HG03432 (cell line): ENCODE results near the gene GCSAML.

Experiments
- ATAC-seq: cut with Tn5 transposase; IDR thresholded peaks from one replicate; pipeline ENCODE4 v1.9.1; 2021; ENCODE audit warnings: mild to moderate bottlenecking, moderate library complexity; ENCODE audit not compliant: unreplicated experiment

GCSAML gene

DNA sequence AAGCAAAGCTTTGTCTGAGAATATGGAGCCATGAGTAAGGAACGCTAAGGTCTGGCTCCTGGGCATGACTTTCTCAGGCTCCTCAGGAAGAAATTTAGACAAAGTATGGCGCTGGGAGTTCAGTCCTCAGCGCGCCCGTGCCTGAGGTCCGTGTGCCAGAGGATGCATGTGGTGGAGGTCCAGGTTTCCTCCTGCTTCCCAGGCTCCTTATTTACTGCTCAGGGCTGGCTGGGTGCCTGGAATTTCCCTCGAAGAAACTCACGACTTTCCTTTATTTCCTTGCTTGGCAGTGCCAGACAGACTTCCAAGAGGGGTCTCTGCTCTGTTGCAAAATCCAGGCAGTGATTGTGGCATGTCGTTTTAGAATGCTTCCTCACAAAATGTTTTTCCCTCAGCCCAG lies 13.3 kb downstream of the GCSAML start:
- no peak for ATAC-seq

DNA sequence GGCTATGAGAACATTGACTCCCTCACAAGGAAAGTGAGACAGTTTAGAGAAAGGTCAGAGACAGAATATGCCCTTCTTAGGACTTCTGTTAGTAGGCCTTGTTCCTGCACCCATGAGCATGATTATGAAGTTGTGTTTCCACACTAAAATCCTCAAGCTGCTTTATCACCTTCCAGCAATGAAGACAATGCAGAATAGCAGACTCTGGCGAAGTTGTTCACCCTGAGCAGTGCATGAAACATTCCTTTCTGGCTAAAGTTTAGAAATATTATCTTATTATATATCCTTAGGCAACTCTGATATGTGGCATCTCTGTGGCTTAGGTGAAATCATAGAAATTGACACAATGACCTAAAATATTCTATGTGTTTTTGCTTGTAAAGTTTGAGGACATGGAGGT lies 25.3 kb downstream of the GCSAML start:
- ATAC-seq, result no peak

DNA sequence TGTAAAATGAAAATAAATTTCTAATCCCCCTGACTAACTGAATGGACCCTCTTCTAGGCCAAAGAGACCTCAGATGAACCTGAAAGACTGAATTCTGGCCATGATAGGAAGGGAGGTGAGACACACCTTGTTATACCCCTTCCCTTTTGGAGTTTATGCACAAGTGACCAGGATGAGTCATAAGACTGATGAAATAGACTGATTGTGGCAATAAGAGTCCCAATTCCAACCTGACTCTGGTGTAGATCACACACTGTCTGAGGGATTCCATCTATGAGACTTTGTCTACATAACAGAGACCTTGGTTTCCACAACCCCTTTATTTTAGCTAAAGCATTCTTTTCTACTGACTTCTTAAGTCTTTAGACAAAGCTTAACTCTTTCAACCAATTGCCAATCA lies 25.7 kb downstream of the GCSAML start:
- ATAC-seq, result no peak

DNA sequence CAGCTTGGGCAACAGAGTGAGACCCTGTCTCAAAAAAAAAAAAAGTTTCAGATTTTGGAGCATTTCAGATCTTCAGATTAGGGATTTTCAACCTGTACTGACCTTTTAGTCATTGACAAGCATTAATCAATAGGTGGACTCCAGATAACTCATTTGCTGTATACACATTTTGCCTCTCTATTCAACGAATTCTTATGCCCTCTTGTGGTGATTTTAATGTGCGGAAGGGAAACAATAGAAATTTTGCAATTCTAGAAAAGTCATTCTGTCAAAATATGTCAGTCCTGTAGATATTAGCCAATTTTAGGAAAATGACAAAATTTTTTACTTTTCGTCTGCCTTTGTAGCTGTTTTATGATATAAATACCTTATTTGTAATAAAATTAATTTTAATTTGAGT lies 27.6 kb downstream of the GCSAML start:
- peak; percentile 55 for ATAC-seq

DNA sequence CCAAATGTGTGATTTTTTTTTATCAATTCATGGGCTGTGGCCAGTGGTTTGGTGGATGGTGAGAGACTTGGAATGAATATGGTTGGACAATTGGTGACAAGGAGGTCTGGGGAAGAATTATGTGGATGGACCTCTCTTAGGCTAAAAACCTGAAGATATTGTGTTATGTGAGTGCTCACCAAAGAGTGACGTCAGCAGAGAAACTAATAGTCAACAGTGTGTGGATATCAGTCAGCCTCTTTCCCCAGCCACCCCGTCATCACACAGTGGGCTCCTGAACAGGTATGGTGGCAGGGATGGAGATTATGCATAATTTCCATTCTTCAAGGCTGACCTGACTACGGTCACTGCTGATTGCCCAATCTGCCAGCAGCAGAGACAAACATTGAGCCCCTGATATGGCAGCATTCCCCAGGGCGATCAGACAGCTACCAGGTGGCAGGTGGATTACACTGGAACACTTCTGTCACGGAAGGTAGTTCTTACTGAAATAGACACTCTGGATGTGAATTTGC lies 30.1 kb downstream of the GCSAML start:
- ATAC-seq, result no peak

DNA sequence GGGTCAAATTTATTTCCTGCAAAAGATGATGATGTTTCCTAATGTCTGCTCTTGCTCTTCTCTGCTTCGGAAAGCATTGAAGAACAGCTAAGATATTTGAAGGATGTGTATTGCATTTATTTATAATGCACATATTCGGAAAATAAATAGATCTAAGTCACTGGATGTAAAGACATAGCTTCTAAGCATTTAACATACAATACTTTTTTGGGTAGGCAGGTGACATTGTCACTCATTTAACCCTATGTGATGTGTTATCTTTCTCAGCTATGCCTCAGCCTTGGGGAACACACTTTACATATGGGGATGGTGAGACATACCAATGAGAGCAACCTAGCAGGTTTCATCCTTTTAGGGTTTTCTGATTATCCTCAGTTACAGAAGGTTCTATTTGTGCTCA lies 39.1 kb downstream of the GCSAML start, which contains the start of gene OR2G2:
Gene OR2G2 (plus strand): TSS at position 301 of the 400 bp plus-strand sequence. CDS start 0 bp downstream, at position 301.
- no peak for ATAC-seq

DNA sequence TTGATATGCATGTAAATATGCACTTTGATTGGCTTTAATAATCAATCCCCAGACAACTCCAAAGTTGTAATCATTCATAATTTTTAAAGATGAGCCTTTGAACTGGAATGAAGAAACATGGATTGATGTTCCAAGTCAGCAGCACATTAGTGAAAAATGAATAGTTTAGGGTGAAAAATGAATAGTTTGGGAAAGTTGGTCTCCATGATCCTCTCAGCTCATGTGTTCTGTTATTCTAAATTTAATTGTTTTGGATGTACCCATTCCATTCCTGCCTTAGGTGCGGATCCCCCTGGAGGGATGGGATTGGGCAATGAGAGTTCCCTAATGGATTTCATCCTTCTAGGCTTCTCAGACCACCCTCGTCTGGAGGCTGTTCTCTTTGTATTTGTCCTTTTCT lies 56.4 kb downstream of the GCSAML start, which contains the start of gene OR2G3:
Gene OR2G3 (plus strand): TSS at position 301 of the 400 bp plus-strand sequence. CDS start 0 bp downstream, at position 301.
- no peak for ATAC-seq

DNA sequence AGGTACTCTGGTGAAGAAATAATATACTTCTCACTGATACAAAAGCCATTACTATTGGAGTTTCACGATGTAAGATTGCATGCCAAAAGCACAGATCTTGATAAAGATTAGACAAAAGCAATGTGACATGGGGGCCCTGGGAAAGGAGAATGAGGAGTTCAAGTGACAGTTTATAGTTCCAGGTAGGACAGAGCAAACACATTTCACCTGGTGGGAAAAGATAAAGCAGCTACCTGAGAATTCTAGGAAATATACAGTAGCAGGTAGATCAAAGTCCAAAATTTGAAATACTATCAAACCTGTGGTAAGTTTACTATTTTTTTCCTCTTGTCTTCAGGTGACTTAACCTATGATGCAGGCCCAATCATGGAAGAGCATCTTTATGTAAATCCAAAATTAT lies 64.5 kb downstream of the GCSAML start:
- ATAC-seq, result no peak

DNA sequence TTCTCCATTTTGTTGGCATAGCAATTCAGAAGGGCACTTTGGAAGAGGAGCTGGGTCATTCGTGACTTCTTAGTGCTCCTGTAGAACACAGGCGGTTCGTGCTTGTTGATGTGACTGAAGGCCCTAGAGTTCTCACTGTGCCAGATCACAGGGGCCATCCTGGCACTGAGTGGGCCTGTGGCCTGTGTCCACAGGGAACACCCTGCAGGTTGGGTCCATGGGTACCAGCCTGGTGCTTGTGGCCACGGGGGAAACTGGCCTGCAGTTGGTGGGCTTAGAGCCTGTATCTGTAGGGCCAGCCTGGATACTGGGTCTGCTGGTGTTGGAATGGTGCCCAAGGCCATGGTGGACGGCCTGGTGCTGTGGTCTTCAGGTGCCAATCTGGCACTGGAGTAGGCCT lies 65.7 kb downstream of the GCSAML start:
- no peak for ATAC-seq
